Astrocyte of the spinal cord (primary cell): ENCODE measurements around the gene SHTN1.

Experiments used
- DNase-seq: peaks from one replicate; pipeline ENCODE4 v3.0.0; 2011; ENCODE audit warnings: low read depth, low spot score
- H3K4me3 ChIP-seq: 2 replicates; pipeline ENCODE4 v1.5.1; 2011; ENCODE audit warnings: low read depth, mild to moderate bottlenecking, low read length, moderate library complexity
- in situ Hi-C: cut with HindIII; loops from 2 replicates; pipeline ENCODE4 v1.10.0; 2017; ENCODE audit warnings: low sequenced_read_pairs
- TF ChIP-seq, protein P1 (sequence below): IDR thresholded peaks from 2 replicates; pipeline ENCODE4 v1.5.1; 2012; ENCODE audit warnings: low read depth, mild to moderate bottlenecking, low read length, inconsistent platforms

SHTN1 gene

DNA sequence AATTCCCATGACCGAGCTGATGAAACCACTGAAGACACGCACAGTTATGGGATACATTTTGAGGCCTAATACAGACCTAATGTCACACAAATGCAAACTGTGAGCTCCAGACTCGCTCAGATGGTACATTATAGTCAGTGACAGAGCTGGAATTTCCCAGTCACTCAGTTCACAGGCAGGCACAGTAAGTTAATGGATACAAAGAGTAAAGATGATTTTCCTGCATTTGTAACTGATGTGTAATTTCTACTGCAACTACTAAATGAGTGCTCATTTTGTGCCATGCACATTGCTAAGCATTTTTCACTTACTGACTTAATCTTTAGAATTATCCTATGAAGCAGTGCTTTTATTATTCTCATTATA is 99.2 kb downstream of the SHTN1 start:
- TF ChIP-seq, protein P1, sequence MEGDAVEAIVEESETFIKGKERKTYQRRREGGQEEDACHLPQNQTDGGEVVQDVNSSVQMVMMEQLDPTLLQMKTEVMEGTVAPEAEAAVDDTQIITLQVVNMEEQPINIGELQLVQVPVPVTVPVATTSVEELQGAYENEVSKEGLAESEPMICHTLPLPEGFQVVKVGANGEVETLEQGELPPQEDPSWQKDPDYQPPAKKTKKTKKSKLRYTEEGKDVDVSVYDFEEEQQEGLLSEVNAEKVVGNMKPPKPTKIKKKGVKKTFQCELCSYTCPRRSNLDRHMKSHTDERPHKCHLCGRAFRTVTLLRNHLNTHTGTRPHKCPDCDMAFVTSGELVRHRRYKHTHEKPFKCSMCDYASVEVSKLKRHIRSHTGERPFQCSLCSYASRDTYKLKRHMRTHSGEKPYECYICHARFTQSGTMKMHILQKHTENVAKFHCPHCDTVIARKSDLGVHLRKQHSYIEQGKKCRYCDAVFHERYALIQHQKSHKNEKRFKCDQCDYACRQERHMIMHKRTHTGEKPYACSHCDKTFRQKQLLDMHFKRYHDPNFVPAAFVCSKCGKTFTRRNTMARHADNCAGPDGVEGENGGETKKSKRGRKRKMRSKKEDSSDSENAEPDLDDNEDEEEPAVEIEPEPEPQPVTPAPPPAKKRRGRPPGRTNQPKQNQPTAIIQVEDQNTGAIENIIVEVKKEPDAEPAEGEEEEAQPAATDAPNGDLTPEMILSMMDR, result no peak
- no peak for DNase-seq
- no peak overlapping the region for H3K4me3 ChIP-seq
- in situ Hi-C loops, result no loop called here

DNA sequence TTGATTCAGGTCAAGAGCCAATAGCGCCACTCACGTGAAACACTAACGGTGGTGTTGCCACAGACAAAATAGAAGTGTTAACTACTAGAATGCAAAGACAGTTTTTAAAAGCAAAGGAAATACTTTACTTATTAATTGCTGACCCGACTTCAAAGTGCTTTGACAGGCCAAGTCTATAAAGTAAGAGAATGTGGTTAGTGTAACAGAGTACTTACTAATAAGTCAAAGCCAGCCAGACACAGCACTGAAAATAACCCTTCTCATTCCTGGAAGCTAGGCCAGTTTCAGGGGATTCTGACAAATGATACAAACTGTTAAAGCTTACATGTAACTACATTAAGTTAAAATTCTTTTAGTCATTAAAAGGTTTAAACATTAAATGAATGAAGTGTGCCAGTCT is 105.4 kb downstream of the SHTN1 start:
- in situ Hi-C loops, result no loop called here

DNA sequence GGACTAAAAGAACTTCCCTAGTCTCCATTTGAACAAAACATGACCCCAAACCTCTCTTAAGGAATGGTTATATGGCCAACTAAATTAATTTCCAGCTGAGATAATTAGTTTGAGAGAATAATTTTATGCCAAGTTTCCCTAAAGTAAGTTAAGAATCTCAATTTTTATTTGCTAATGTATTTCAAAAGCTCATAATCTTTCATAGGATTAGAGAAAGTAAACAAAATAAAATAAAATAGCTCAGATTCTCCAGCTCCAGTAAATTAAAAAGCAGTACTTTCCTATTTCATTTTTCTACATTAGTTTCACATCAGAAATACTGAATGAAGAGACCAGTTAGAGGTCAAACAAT is 111.3 kb downstream of the SHTN1 start:
- DNase-seq, result no peak
- TF ChIP-seq, protein P1, result no peak
- H3K4me3 ChIP-seq, result no peak overlapping the region
- in situ Hi-C loops, result no loop called here

More for the DNA sequence above, 105.4 kb downstream of the SHTN1 start:
- no peak overlapping the region for H3K4me3 ChIP-seq
- DNase-seq, result no peak
- TF ChIP-seq, protein P1, result no peak

DNA sequence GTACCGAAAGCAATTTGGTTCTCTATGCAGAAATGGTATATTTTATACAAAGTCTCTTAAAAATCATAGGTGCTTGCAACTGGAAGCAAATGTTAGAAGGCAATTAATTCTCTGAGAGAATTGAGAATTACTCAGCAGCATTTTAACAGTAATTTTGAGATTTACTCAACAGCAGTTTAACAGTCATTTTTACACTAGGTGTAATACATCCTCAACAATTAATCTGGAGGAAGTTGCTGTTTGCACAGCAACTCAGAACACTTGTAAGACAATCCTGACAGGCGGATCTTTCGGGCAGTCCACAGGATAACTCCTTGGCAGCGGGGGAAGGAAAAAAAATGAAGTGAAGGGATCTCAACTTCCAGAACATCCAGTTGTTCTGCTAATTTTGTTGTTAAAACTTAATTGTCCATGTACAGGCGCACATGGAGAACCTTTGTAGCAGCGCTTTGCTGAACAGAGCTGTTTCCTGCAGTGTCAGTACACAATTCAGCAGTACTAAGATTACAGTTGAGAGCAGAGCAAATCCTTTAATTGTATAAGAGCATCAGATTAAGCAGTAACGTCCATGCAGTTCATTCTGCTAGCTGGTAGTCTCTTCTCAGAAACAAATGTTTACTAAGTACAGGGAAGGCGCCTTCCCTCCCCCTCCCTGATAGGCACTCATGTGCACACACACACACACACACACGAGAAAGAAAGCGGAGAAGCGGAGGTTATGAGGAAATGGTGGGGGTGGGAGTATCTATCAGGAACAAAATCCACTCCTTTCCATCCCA is 111.9 kb downstream of the SHTN1 start:
- in situ Hi-C loops, result no loop called here
- TF ChIP-seq, protein P1, result no peak
- H3K4me3 ChIP-seq, result no peak overlapping the region
- DNase-seq, result peak; percentile 13

DNA sequence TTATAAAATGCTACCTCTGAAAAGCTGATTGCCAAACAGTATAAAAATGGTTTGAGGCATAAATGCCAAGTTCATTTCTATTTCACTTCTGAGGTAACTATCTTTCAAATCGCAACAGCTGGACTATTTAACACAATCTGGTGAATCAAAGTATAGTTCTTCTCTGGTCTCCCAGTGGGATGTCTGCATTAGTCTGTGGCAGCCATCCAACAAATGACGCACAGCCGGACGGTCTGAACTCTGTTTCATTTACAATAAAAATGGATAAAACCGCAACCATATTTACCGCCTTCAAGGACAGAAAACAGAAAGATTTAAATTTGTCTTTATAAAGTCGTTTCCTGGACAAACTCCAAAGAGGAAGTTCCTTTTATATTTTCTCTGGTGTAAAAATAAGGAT is 113.8 kb downstream of the SHTN1 start:
- no peak overlapping the region for H3K4me3 ChIP-seq
- in situ Hi-C loops, result no loop called here
- TF ChIP-seq, protein P1, result no peak
- DNase-seq, result peak; percentile 94

DNA sequence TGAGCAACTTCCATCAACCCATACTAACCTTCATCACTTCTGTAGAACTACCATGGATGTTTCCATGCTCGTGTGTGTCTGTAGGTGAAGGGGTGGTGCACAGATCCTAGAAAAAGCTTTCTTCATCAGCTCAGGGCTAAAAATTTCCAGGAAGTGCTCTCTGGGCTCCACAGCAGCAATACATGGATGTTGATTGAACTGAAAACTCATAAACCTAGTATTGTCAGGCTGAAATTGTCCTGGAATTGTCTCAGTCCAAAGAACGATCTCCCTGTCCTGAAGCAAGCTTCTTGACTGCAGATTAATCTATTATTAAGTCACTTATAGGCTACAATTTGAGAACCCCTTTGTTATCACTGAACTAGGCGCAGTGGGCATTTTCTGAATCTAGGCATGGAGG is 115.9 kb downstream of the SHTN1 start:
- in situ Hi-C loops, result no loop called here
- H3K4me3 ChIP-seq, result no peak overlapping the region
- TF ChIP-seq, protein P1, result no peak
- no peak for DNase-seq
